H1 (cell line): ENCODE results near the gene STARD13.

Experiments
- BACH1 ChIP-seq: IDR thresholded peaks from 2 replicates; pipeline ENCODE4 v1.6.1; 2012; ENCODE audit warnings: low read length, improper control_type of control experiment
- CEBPB ChIP-seq: IDR thresholded peaks from 2 replicates; pipeline ENCODE4 v1.6.1; 2012; ENCODE audit warnings: low read depth, low read length
- HDAC6 ChIP-seq: IDR thresholded peaks from one replicate; pipeline ENCODE4 v1.7.1; 2012; ENCODE audit warnings: low read depth, mild to moderate bottlenecking, inconsistent platforms, low read length, moderate library complexity
- NANOG ChIP-seq: IDR thresholded peaks from 2 replicates; pipeline ENCODE4 v1.6.1; 2011; ENCODE audit warnings: low read length, low read depth, mild to moderate bottlenecking, inconsistent platforms; ENCODE audit not compliant: insufficient read depth, poor library complexity, severe bottlenecking
- POLR2A ChIP-seq, 2 experiments: IDR thresholded peaks; 1 replicate in 1 of 2; 2 replicates in 1 of 2; pipeline ENCODE4 v1.6.1; 2011; ENCODE audit warnings: low read depth in 2 of 2, low read length in 2 of 2, mild to moderate bottlenecking in 2 of 2; ENCODE audit errors: control extremely low read depth in 1 of 2
- POLR2AphosphoS5 ChIP-seq: IDR thresholded peaks from 2 replicates; pipeline ENCODE4 v1.6.1; 2011; ENCODE audit warnings: low read depth, low read length
- SIX5 ChIP-seq: IDR thresholded peaks from 2 replicates; pipeline ENCODE4 v1.6.1; 2011; ENCODE audit warnings: mild to moderate bottlenecking, low read depth, low read length
- SP2 ChIP-seq: IDR thresholded peaks from 2 replicates; pipeline ENCODE4 v1.6.1; 2012; ENCODE audit warnings: mild to moderate bottlenecking, low read length, inconsistent platforms
- SP4 ChIP-seq: IDR thresholded peaks from 2 replicates; pipeline ENCODE4 v1.6.1; 2012; ENCODE audit warnings: low read length, inconsistent platforms
- ZNF274 ChIP-seq: IDR thresholded peaks from 2 replicates; pipeline ENCODE4 v1.7.0; 2012; ENCODE audit warnings: low read length, borderline replicate concordance; ENCODE audit errors: extremely low read depth
- TF ChIP-seq, protein P1 (sequence below): IDR thresholded peaks from 2 replicates; pipeline ENCODE4 v1.6.1; 2012; ENCODE audit warnings: inconsistent platforms
- TF ChIP-seq, protein P2 (sequence below), 3 experiments: IDR thresholded peaks; 1 replicate in 2 of 3; 2 replicates in 1 of 3; pipeline versions ENCODE4 v1.5.1 to v1.6.1; 2011; ENCODE audit warnings: low read length in 3 of 3, mild to moderate bottlenecking in 3 of 3, inconsistent platforms in 2 of 3, low read depth in 1 of 3, moderate library complexity in 1 of 3; ENCODE audit not compliant: insufficient read depth in 1 of 3; ENCODE audit errors: control extremely low read depth in 1 of 3

DNA sequence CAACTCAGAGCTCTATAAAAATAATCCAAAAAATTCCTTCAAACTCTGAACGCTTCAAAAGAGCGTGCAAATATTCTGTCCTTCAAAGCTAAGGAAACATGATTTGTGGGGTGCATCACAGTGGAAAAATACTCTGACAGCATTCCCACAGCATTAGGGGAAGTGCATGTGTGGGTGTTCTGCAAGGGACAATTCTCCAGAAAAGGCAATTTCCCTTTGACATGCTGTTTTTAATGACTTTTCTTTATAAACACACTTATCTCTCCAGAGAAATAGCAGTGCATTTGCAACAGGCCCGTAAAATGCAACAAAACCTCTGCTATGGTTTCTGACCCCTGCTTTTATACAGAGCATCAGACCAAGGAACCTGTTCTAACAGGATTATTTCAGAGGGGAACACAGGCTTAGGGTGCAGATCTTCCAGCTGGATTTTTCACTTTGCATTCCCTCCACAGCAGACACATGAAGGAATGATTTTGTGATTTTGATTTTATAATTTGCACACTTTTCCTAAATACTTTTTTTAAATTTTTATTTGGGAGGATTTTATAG, 226.7 kb downstream of the STARD13 start:
- TF ChIP-seq NANOG (no peak), BACH1 (no peak), POLR2A (IDR thresholded peaks at IDR 0.05; ENCODE audit: control extremely low read depth in 1 of 2, low read depth in 2 of 2, low read length in 2 of 2) (no peak), HDAC6 (no peak), ZNF274 (no peak), POLR2AphosphoS5 (no peak), SP2 (no peak), CEBPB (no peak), SP4 (no peak), SIX5 (no peak)
- TF ChIP-seq, protein P1, sequence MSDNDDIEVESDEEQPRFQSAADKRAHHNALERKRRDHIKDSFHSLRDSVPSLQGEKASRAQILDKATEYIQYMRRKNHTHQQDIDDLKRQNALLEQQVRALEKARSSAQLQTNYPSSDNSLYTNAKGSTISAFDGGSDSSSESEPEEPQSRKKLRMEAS: no peak
- TF ChIP-seq, protein P2, sequence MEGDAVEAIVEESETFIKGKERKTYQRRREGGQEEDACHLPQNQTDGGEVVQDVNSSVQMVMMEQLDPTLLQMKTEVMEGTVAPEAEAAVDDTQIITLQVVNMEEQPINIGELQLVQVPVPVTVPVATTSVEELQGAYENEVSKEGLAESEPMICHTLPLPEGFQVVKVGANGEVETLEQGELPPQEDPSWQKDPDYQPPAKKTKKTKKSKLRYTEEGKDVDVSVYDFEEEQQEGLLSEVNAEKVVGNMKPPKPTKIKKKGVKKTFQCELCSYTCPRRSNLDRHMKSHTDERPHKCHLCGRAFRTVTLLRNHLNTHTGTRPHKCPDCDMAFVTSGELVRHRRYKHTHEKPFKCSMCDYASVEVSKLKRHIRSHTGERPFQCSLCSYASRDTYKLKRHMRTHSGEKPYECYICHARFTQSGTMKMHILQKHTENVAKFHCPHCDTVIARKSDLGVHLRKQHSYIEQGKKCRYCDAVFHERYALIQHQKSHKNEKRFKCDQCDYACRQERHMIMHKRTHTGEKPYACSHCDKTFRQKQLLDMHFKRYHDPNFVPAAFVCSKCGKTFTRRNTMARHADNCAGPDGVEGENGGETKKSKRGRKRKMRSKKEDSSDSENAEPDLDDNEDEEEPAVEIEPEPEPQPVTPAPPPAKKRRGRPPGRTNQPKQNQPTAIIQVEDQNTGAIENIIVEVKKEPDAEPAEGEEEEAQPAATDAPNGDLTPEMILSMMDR (IDR thresholded peaks at IDR 0.05; ENCODE audit: control extremely low read depth in 1 of 3, insufficient read depth in 1 of 3, low read depth in 1 of 3, low read length in 3 of 3): no peak
